GM23338 (cell line): ENCODE data around the gene LEMD1. TPM values are rescaled to one million over a fixed set of nuclear protein-coding genes. Genes with fewer than 3 reads are reported as not detected.

Experiments
- ATAC-seq: fragments of 200-7000 bp; cut with Tn5 transposase; 3 replicates; pipeline ENCODE4 v1.9.1; 2020
- DNase-seq: peaks from one replicate; pipeline ENCODE4 v3.0.0-alpha.2; 2015; ENCODE audit warnings: low spot score
- H2AFZ ChIP-seq: fragments of 200-600 bp; sonication (generic); 2 replicates; pipeline ENCODE4 v1.8.0; 2016; ENCODE audit warnings: antibody characterized with exemption, mild to moderate bottlenecking, moderate library complexity
- H3F3A ChIP-seq: fragments of 200-600 bp; sonication (generic); replicated peaks from 2 replicates; pipeline ENCODE4 v1.8.0; 2017; ENCODE audit warnings: antibody characterized with exemption, mixed run types, low read depth
- H3K27ac ChIP-seq: fragments of 200-600 bp; sonication (generic); 2 replicates; pipeline ENCODE4 v1.6.1; 2016; ENCODE audit warnings: low read depth
- H3K27me3 ChIP-seq: fragments of 200-600 bp; sonication (generic); 2 replicates; pipeline ENCODE4 v1.8.0; 2016; ENCODE audit warnings: mild to moderate bottlenecking, mixed run types, moderate library complexity; ENCODE audit not compliant: insufficient read depth
- H3K36me3 ChIP-seq: fragments of 200-600 bp; sonication (generic); 2 replicates; pipeline ENCODE4 v1.8.0; 2016; ENCODE audit warnings: mild to moderate bottlenecking; ENCODE audit not compliant: insufficient read depth
- H3K4me1 ChIP-seq: fragments of 200-600 bp; sonication (generic); 2 replicates; pipeline ENCODE4 v1.8.0; 2016; ENCODE audit warnings: mild to moderate bottlenecking, moderate library complexity; ENCODE audit not compliant: insufficient read depth
- H3K4me2 ChIP-seq: fragments of 200-600 bp; sonication (generic); 2 replicates; pipeline ENCODE4 v1.7.1; 2017; ENCODE audit warnings: mixed run types
- H3K4me3 ChIP-seq: fragments of 200-600 bp; sonication (generic); 2 replicates; pipeline ENCODE4 v1.6.1; 2016; ENCODE audit warnings: mixed run types
- H3K79me2 ChIP-seq: fragments of 200-600 bp; sonication (generic); replicated peaks from 2 replicates; pipeline ENCODE4 v1.8.0; 2017; ENCODE audit warnings: mild to moderate bottlenecking; ENCODE audit not compliant: insufficient read depth
- H3K9me2 ChIP-seq: fragments of 200-600 bp; sonication (generic); 2 replicates; pipeline ENCODE4 v1.8.0; 2017; ENCODE audit not compliant: insufficient read depth
- H4K20me1 ChIP-seq: fragments of 200-600 bp; sonication (generic); replicated peaks from 2 replicates; pipeline ENCODE4 v1.8.0; 2017; ENCODE audit warnings: mild to moderate bottlenecking; ENCODE audit not compliant: insufficient read depth
- H3K27ac Mint-ChIP-seq: 2 replicates; pipeline ENCODE4 v1.8.0; 2020; ENCODE audit warnings: inconsistent platforms, mild to moderate bottlenecking, moderate library complexity, mixed read lengths
- H3K27me3 Mint-ChIP-seq: 3 replicates; pipeline ENCODE4 v1.8.0; 2022; ENCODE audit warnings: low read depth, mild to moderate bottlenecking, moderate library complexity, mixed read lengths, inconsistent platforms; ENCODE audit not compliant: insufficient read depth, poor library complexity
- H3K36me3 Mint-ChIP-seq: 3 replicates; pipeline ENCODE4 v1.8.0; 2021; ENCODE audit warnings: low read depth, mild to moderate bottlenecking, inconsistent platforms, moderate library complexity, mixed read lengths
- H3K4me1 Mint-ChIP-seq: 3 replicates; pipeline ENCODE4 v1.8.0; 2020; ENCODE audit warnings: mild to moderate bottlenecking, inconsistent platforms, mixed read lengths
- H3K4me3 Mint-ChIP-seq: 3 replicates; pipeline ENCODE4 v1.8.0; 2021; ENCODE audit warnings: moderate library complexity, mild to moderate bottlenecking, inconsistent platforms, mixed read lengths
- H3K9me3 Mint-ChIP-seq: 3 replicates; pipeline ENCODE4 v1.8.0; 2020; ENCODE audit warnings: moderate library complexity, mild to moderate bottlenecking, inconsistent platforms, mixed read lengths
- CREB1 ChIP-seq: fragments of 250-450 bp; sonication (Bioruptor Pico); IDR thresholded peaks from 2 replicates; pipeline ENCODE4 v1.5.0; 2020; ENCODE audit warnings: low read depth, mild to moderate bottlenecking, moderate library complexity
- CTCF ChIP-seq, 2 experiments: fragments of 200-600 bp in 1 of 2; sonication (generic) in 1 of 2; conservative IDR thresholded peaks; 2 replicates each; pipeline versions ENCODE4 v1.5.1 to v1.6.1; 2016 to 2017; ENCODE audit warnings: antibody characterized with exemption in 2 of 2, low read depth in 2 of 2, mild to moderate bottlenecking in 2 of 2, moderate library complexity in 1 of 2
- ETS1 ChIP-seq: IDR thresholded peaks from 2 replicates; pipeline ENCODE4 v1.6.1; 2016; ENCODE audit warnings: antibody characterized with exemption
- EZH2 ChIP-seq: fragments of 200-600 bp; sonication (generic); IDR thresholded peaks from one replicate; pipeline ENCODE4 v1.8.0; 2017; ENCODE audit warnings: antibody characterized with exemption, mild to moderate bottlenecking, low read depth; ENCODE audit not compliant: unreplicated experiment
- NANOG ChIP-seq: IDR thresholded peaks from 2 replicates; pipeline ENCODE4 v1.6.1; 2016; ENCODE audit warnings: antibody characterized with exemption, borderline replicate concordance
- POLR2AphosphoS5 ChIP-seq: IDR thresholded peaks from 2 replicates; pipeline ENCODE4 v1.6.1; 2016; ENCODE audit warnings: antibody characterized with exemption, low read depth
- ZNF331 ChIP-seq: fragments of 250-450 bp; sonication (Bioruptor Pico); IDR thresholded peaks from 2 replicates; pipeline ENCODE4 v1.5.0; 2020; ENCODE audit warnings: low read depth, mild to moderate bottlenecking, moderate library complexity
- ZNF462 ChIP-seq: fragments of 250-450 bp; sonication (Bioruptor Pico); IDR thresholded peaks from 2 replicates; pipeline ENCODE4 v1.5.0; 2020; ENCODE audit warnings: mild to moderate bottlenecking, moderate library complexity
- polyA plus RNA-seq: library from polyadenylated mRNA; unstranded; fragments of >200 nt; fragmentation: Nextera tagmentation; extraction: Ambion mirVana; gene quantifications from 2 replicates; pipeline ENCODE4 v1.2.1, GENCODE V29; 2016
- total RNA-seq: library from RNA; depleted of rRNA; stranded (reverse); fragments of >200 nt; shearing (Covaris generic); gene quantifications from 2 replicates; pipeline ENCODE4 v1.2.3, GENCODE V29; 2014

Gene LEMD1
- total and polyA plus RNA-seq, 2 experiments from 2014 or later = 4.7 to 10.7 TPM

GRCh38 chr1:205441318-205441633 lies 19.4 kb upstream of the LEMD1 start:
- Mint-ChIP-seq H3K36me3 (peaks cover 14% of the 10 kb centered on the region), H3K9me3 (no peaks in the 10 kb centered on the region), H3K4me3 (peak overlapping the region; percentile 16; the same call in 1 of the 3 replicates), H3K27me3 (peaks cover 58% of the 10 kb centered on the region), H3K27ac (peak overlapping the region; percentile 92), H3K4me1 (peaks cover 88% of the 10 kb centered on the region)
- peaks cover 30% of the 10 kb centered on the region for H3F3A ChIP-seq
- no peak for ATAC-seq
- peaks cover 72% of the 10 kb centered on the region for H3K4me1 ChIP-seq
- no peaks in the 10 kb centered on the region for H3K36me3 ChIP-seq
- H3K27me3 ChIP-seq = 0 out of 2 replicates have a peak, but pooled peaks cover 5% of the 10 kb centered on the region
- H4K20me1 ChIP-seq = 0 out of 2 replicates have a peak, but pooled peaks cover 7% of the 10 kb centered on the region
- H3K4me2 ChIP-seq = peak overlapping the region; percentile 77
- peak overlapping the region; percentile 63; the same call in 1 of the 2 replicates for H3K27ac ChIP-seq
- no peak for TF ChIP-seq CTCF (conservative IDR thresholded peaks at IDR 0.05; ENCODE audit: low read depth in 2 of 2)
- TF ChIP-seq ETS1 = no peak
- no peak for TF ChIP-seq ZNF331
- TF ChIP-seq CREB1 (CRISPR knock-in tag) = no peak
- no peak for TF ChIP-seq POLR2AphosphoS5
- no peak for TF ChIP-seq NANOG
- no peak for TF ChIP-seq ZNF462 (CRISPR knock-in tag)
- no peak for TF ChIP-seq EZH2
- no peak overlapping the region for H2AFZ ChIP-seq
- no peaks in the 10 kb centered on the region for H3K79me2 ChIP-seq
- DNase-seq = no peak
- peak overlapping the region; percentile 20 for H3K4me3 ChIP-seq
- H3K9me2 ChIP-seq = no peaks in the 10 kb centered on the region
